Parathyroid adenoma (tissue), 2 donors: ENCODE data around the gene RETREG2.

ENCODE experiments used
- H2AFZ ChIP-seq: fragments of 300-600 bp; sonication (generic); one replicate; pipeline ENCODE4 v1.7.0; 2017; ENCODE audit warnings: antibody characterized with exemption, mild to moderate bottlenecking
- H3K27ac ChIP-seq: fragments of 300-600 bp; sonication (generic); one replicate; pipeline ENCODE4 v1.7.0; 2017
- H3K27me3 ChIP-seq: fragments of 300-600 bp; sonication (generic); one replicate; pipeline ENCODE4 v1.7.0; 2017; ENCODE audit warnings: low read length; ENCODE audit not compliant: control insufficient read depth, insufficient read depth
- H3K36me3 ChIP-seq: fragments of 300-600 bp; sonication (generic); one replicate; pipeline ENCODE4 v1.7.0; 2017; ENCODE audit warnings: low read length; ENCODE audit not compliant: control insufficient read depth, insufficient read depth
- H3K4me1 ChIP-seq: fragments of 300-600 bp; sonication (generic); one replicate; pipeline ENCODE4 v1.7.0; 2017; ENCODE audit warnings: control low read depth
- H3K4me2 ChIP-seq: fragments of 300-600 bp; sonication (generic); one replicate; pipeline ENCODE4 v1.7.0; 2017; ENCODE audit warnings: low read length
- H3K4me3 ChIP-seq: fragments of 300-600 bp; sonication (generic); one replicate; pipeline ENCODE4 v1.7.0; 2017; ENCODE audit warnings: low read depth, low read length
- H3K79me2 ChIP-seq: fragments of 300-600 bp; sonication (generic); one replicate; pipeline ENCODE4 v1.7.0; 2017; ENCODE audit warnings: control low read depth
- H3K9ac ChIP-seq: fragments of 300-600 bp; sonication (generic); one replicate; pipeline ENCODE4 v1.7.0; 2017; ENCODE audit warnings: mild to moderate bottlenecking
- H3K9me3 ChIP-seq: fragments of 300-600 bp; sonication (generic); one replicate; pipeline ENCODE4 v1.7.0; 2017; ENCODE audit warnings: low read length; ENCODE audit not compliant: control insufficient read depth
- CTCF ChIP-seq: fragments of 300-600 bp; sonication (generic); IDR thresholded peaks from one replicate; pipeline ENCODE4 v1.7.0; 2017; ENCODE audit warnings: antibody characterized with exemption, mild to moderate bottlenecking
- donor health status: primary hyperparathyroidism.

RETREG2 gene

DNA sequence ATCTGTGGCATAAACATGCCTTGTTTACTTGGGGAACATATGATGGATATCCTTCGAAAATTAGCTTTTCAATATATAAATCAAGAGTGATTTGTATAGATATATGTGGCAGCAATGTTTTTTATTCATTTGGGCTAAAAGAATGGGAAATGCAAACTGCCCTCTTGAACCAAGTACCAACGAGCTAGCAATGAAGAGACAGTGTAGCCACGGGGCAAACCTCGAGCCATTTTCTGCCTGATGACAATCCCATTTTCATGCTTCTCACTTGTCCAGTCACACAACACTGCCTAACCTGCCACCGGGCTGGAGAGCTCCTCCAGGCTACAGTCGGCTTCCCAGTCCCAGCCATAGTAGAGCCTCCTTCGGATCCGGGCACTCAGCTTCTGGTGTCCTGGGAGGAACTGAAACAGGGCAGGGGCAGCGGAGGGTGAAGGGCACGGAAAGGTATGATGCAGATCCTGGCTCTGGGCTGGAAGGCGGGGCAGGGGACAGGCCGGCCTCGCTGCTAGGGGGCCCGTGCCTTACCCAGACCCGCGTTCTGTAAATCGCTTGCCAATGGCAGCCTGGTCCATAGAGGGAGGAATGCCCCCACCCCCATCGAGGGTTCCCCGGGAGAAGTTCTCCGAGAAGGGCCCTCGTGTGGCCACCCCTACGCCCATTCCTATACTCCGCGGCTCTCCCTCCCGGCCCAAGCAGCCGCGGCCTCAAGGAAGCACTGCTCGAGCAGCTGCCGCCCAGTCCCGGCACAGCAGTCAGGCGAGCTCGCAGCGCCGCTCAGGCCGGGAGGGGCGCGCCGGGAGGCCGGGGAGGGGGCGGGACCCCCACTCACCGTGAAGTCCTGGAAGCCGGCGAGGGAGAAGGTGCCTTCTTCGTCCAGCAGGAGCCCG is 1.9 kb upstream of the RETREG2 start:
- H3K4me1 ChIP-seq: peaks cover 12% of the 10 kb centered on the region
- peak overlapping the region; percentile 93 for H2AFZ ChIP-seq
- H3K27me3 ChIP-seq: no peaks in the 10 kb centered on the region
- peak overlapping the region; percentile 90 for H3K9ac ChIP-seq
- peak; percentile 4 for TF ChIP-seq CTCF
- H3K4me3 ChIP-seq: peak overlapping the region; percentile 95
- H3K9me3 ChIP-seq: no peaks in the 10 kb centered on the region
- H3K27ac ChIP-seq: peak overlapping the region; percentile 99
- H3K79me2 ChIP-seq: peaks cover 8% of the 10 kb centered on the region
- peak overlapping the region; percentile 99 for H3K4me2 ChIP-seq
- H3K36me3 ChIP-seq: no peaks in the 10 kb centered on the region

DNA sequence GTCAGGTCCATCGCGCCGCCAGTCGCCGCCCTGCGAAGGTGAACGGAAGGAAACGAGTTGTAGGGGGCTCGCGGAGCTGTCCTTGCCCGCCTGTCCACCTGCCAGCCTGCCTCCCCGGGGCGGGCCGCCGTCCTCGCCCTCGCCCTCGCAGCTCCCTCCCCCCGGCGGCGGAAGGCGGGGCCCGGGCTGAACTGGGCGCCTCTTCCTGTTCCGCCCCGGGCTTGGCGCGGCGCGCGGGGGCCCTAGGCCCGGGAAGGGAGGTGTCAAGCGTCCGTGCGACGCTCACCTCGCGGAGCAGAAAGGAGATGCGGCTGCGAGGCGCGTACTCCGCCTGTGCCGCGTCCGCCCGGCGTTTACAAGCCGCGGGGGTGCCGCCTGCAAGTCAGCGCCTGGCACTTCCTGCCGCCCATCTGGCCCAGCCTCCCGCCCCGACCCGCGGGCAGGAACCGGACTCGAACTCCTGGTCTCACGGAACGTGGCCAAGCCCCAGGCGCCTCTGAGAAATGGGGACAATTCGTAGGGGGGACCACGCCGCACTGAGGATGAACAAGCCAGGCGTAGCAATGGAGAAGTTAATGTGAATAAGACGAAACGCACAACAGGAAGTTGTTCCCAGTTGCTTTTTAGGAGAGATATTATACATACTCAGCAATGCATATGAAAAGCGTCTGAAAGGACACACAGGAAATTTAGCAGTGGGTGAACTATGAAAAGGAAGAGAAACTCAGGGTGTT is 1.1 kb upstream of the RETREG2 start, which contains the start of gene CNPPD1:
Gene CNPPD1, minus strand, starts transcription at position 108 of the 734 bp plus-strand sequence. Its CDS starts 97 bp downstream, at position 11.
- Histone ChIP-seq H3K27me3 (no peaks in the 10 kb centered on the region), H3K79me2 (peaks cover 8% of the 10 kb centered on the region), H3K4me3 (peak within 1 kb of the TSS; percentile 95), H3K27ac (peak within 1 kb of the TSS; percentile 99), H2AFZ (peak within 1 kb of the TSS; percentile 93), H3K4me1 (peaks cover 12% of the 10 kb centered on the region), H3K9ac (peak within 1 kb of the TSS; percentile 90), H3K9me3 (no peaks in the 10 kb centered on the region), H3K36me3 (no peaks in the 10 kb centered on the region), H3K4me2 (peak within 1 kb of the TSS; percentile 99)
- no peak for TF ChIP-seq CTCF

DNA sequence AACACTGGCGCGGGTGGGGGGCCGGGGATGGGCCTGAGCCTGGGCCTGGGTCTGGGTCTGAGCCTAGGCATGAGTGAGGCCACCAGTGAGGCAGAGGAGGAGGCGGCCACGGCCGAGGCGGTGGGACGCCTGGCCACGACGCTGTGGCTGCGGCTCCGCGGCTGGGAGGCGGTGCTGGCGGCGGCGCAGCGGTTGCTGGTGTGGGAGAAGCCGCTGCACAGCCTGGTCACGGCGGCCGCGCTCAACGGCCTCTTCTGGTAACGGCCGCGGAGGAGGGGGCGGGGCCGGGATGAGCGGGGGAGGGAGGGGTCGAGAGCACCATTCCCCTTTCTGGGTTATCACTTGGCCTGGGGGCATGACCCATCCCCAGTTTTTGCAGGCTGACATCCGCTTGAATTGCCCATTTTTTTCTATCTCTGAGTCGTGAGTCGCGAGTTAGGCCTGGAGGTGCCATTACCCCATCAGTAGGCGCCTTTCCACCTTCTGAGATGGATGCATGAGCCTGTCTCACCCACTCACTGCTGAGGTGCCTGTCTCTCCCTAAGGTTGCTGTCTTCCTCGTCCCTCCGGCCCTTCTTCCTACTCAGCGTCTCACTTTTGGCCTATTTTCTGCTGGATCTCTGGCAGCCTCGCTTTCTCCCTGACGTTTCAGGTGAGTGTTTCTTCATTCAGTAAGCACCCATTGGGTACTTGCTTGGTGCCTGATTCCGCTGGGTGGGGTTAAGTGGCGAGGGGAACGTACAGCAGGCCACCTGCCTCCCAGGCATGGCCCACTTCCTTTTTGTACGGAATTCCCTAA is 501 bp downstream of the RETREG2 start:
- Histone ChIP-seq H3K36me3 (no peaks in the 10 kb centered on the region), H3K4me2 (peak overlapping the region; percentile 81), H2AFZ (peak overlapping the region; percentile 61), H3K4me3 (peak overlapping the region; percentile 63), H3K9ac (no peak overlapping the region), H3K4me1 (peaks cover 12% of the 10 kb centered on the region), H3K79me2 (peaks cover 8% of the 10 kb centered on the region), H3K27ac (peak overlapping the region; percentile 99), H3K27me3 (no peaks in the 10 kb centered on the region), H3K9me3 (no peaks in the 10 kb centered on the region)
- no peak for TF ChIP-seq CTCF

DNA sequence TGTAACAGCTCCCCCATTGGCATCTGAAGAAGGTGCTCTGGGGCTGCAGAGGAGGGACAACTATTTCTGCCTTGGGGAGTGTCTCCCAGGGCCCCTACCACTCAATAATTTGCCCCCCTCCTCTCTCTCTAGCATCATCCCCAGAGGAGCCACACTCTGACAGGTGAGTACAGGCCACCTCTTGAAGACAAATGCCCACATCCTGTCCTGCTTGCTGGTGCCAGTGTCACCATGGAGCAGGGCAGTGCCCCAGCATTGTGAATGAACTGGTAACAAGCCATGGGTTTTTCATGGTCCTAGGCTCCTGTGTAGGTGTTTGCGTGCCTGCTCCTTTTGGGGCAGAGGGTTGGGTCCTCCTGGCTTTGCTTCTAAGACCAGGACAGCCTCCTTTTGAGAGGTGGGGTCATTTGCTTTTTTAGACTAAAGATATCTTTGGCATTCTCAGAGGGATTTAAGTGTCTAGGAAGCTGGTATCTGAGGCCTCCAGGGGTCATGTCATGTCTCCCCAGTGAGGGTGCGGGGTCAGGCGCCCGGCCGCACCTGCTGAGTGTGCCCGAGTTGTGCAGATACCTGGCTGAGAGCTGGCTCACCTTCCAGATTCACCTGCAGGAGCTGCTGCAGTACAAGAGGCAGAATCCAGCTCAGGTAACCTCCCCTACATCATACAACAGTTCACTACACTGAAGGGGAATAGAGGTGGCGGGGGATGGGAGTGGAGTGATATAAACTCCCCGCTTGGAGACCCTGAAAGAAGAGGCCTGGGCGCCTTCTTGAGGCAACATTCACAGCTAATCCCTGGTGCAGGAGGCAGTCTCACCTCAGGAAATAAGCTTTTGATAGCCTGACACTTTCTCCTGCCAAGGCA is 1.8 kb downstream of the RETREG2 start:
- Histone ChIP-seq H3K4me1 (peaks cover 12% of the 10 kb centered on the region), H3K4me2 (peak overlapping the region; percentile 81), H3K9ac (no peak overlapping the region), H3K79me2 (peaks cover 8% of the 10 kb centered on the region), H3K27ac (no peak overlapping the region), H3K27me3 (no peaks in the 10 kb centered on the region), H3K36me3 (no peaks in the 10 kb centered on the region), H2AFZ (no peak overlapping the region), H3K9me3 (no peaks in the 10 kb centered on the region), H3K4me3 (peak overlapping the region; percentile 63)
- no peak for TF ChIP-seq CTCF
